BLaER1 (cell line): ENCODE results near the gene OSCP1.
"Not testable (repeated sequence)": the region's sequence is repeated elsewhere in the genome, so short reads cannot be mapped to it uniquely, and the experiment has no call there.

ENCODE experiments used
- H3K27ac ChIP-seq: shearing (Covaris generic); formaldehyde crosslinking; 2 replicates; pipeline ENCODE4 v1.8.1; 2022
- H3K27me3 ChIP-seq: shearing (Covaris generic); formaldehyde crosslinking; 2 replicates; pipeline ENCODE4 v1.8.1; 2022
- H3K36me3 ChIP-seq: shearing (Covaris generic); formaldehyde crosslinking; 2 replicates; pipeline ENCODE4 v1.8.1; 2022
- H3K4me1 ChIP-seq: shearing (Covaris generic); formaldehyde crosslinking; 2 replicates; pipeline ENCODE4 v1.8.1; 2022
- H3K4me2 ChIP-seq: shearing (Covaris generic); formaldehyde crosslinking; 2 replicates; pipeline ENCODE4 v1.8.1; 2022
- H3K4me3 ChIP-seq: shearing (Covaris generic); formaldehyde crosslinking; 2 replicates; pipeline ENCODE4 v1.8.1; 2022
- H3K9ac ChIP-seq: shearing (Covaris generic); formaldehyde crosslinking; 2 replicates; pipeline ENCODE4 v1.8.1; 2022
- H3K9me3 ChIP-seq: shearing (Covaris generic); formaldehyde crosslinking; 2 replicates; pipeline ENCODE4 v1.8.1; 2022
- H4K20me1 ChIP-seq: shearing (Covaris generic); formaldehyde crosslinking; 2 replicates; pipeline ENCODE4 v1.8.1; 2022
- Cebpa-rat ChIP-seq: shearing (Covaris generic); IDR thresholded peaks from 2 replicates; pipeline ENCODE4 v1.8.1; 2022

Gene OSCP1

DNA sequence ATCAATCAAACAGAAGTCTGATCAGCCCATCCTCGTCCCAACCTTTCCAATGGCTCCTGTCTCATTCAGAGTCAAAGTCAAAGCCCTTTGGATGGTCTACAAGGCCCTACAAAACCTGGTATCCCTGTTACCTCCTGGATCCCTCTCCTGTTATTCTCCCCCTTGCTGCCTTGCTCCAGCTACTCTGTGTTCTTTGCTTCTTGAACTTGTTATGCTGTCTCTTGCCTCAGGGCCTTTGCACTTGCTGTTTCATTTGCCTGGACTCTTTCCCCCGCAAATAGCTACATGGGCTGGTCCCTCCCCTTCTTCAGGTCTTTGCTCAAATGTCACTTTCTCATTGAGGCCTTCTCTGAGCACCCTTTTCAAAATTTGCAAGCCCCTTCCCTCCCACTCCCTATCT lies 33.8 kb upstream of the OSCP1 start:
- no peaks in the 10 kb centered on the region for H3K36me3 ChIP-seq
- no peak overlapping the region for H3K27ac ChIP-seq
- H3K4me1 ChIP-seq, result peaks cover 33% of the 10 kb centered on the region
- no peak for TF ChIP-seq Cebpa-rat
- H3K27me3 ChIP-seq, result no peaks in the 10 kb centered on the region
- H3K4me2 ChIP-seq, result no peak overlapping the region
- no peaks in the 10 kb centered on the region for H3K9me3 ChIP-seq
- no peak overlapping the region for H3K4me3 ChIP-seq
- H4K20me1 ChIP-seq, result no peaks in the 10 kb centered on the region
- no peak overlapping the region for H3K9ac ChIP-seq

- H3K36me3 ChIP-seq, result no peaks in the 10 kb centered on the region
- peak; percentile 69; the same call in 1 of the 2 replicates for TF ChIP-seq Cebpa-rat
- H3K27me3 ChIP-seq, result no peaks in the 10 kb centered on the region
- H3K4me3 ChIP-seq, result peak within 1 kb of the TSS; percentile 49
- no peaks in the 10 kb centered on the region for H3K9me3 ChIP-seq
- H4K20me1 ChIP-seq, result no peaks in the 10 kb centered on the region
- H3K27ac ChIP-seq, result peak within 1 kb of the TSS; percentile 72
- peaks cover 33% of the 10 kb centered on the region for H3K4me1 ChIP-seq
- peak within 1 kb of the TSS; percentile 45 for H3K9ac ChIP-seq
- H3K4me2 ChIP-seq, result peak within 1 kb of the TSS; percentile 85
These were observed 32.6 kb upstream of the OSCP1 start, which contains the start of gene CSF3R for GRCh38 chr1:36482724-36483388. Gene CSF3R, minus strand, starts transcription at chr1:36482913. Its CDS starts 3,417 bp downstream, at chr1:36479496.

GRCh38 chr1:36481771-36482723 lies 31.8 kb upstream of the OSCP1 start:
- no peaks in the 10 kb centered on the region for H3K36me3 ChIP-seq
- H3K27ac ChIP-seq, result peak overlapping the region; percentile 72
- no peak for TF ChIP-seq Cebpa-rat
- H3K4me2 ChIP-seq, result peak overlapping the region; percentile 85
- no peaks in the 10 kb centered on the region for H3K27me3 ChIP-seq
- peaks cover 33% of the 10 kb centered on the region for H3K4me1 ChIP-seq
- H3K9me3 ChIP-seq, result no peaks in the 10 kb centered on the region
- H4K20me1 ChIP-seq, result no peaks in the 10 kb centered on the region
- H3K4me3 ChIP-seq, result peak overlapping the region; percentile 49
- H3K9ac ChIP-seq, result peak overlapping the region; percentile 45

- Histone ChIP-seq H3K4me3 (no peak overlapping the region), H4K20me1 (no peaks in the 10 kb centered on the region), H3K4me1 (peaks cover 26% of the 10 kb centered on the region), H3K27ac (no peak overlapping the region), H3K4me2 (peak overlapping the region; percentile 85; the same call in 1 of the 2 replicates), H3K9me3 (no peaks in the 10 kb centered on the region), H3K27me3 (no peaks in the 10 kb centered on the region), H3K9ac (no peak overlapping the region), H3K36me3 (no peaks in the 10 kb centered on the region)
- no peak for TF ChIP-seq Cebpa-rat
These were observed 30.8 kb upstream of the OSCP1 start for GRCh38 chr1:36481091-36481490.

GRCh38 chr1:36480161-36480560 lies 29.9 kb upstream of the OSCP1 start:
- H3K27ac ChIP-seq, result no peak overlapping the region
- no peak overlapping the region for H3K4me3 ChIP-seq
- H3K9ac ChIP-seq, result no peak overlapping the region
- no peaks in the 10 kb centered on the region for H3K27me3 ChIP-seq
- peaks cover 28% of the 10 kb centered on the region for H3K4me1 ChIP-seq
- no peak overlapping the region for H3K4me2 ChIP-seq
- H4K20me1 ChIP-seq, result no peaks in the 10 kb centered on the region
- no peak for TF ChIP-seq Cebpa-rat
- no peaks in the 10 kb centered on the region for H3K9me3 ChIP-seq
- H3K36me3 ChIP-seq, result no peaks in the 10 kb centered on the region

DNA sequence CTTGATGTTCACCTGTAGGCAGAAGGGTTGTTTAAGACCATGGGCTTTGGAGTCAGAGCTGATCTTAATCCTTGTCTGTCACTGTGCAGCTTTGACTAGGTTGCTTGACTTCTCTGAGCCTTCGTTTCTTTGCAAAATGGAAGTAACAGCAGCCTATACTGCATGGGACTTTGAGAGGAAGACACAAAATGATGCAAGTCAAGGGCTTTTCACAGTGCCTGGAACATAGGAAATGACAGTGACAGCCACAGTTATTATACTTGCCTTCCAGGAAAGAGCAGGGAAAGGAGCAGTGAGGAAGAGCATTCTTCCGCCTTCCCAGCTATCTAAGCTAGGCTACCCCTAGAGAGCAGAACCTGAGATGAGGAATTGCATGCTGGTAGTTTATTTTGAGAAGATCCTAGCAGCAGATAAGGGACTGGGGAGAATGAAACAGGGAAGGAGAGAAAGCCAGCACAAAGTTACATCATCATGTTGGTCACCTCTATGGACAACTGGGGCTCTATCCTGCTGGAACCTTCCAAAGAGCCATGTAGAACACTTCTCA lies 29.3 kb upstream of the OSCP1 start:
- Histone ChIP-seq H3K4me2 (no peak overlapping the region), H3K27ac (no peak overlapping the region), H4K20me1 (no peaks in the 10 kb centered on the region), H3K27me3 (no peaks in the 10 kb centered on the region), H3K9ac (no peak overlapping the region), H3K4me1 (peaks cover 34% of the 10 kb centered on the region), H3K4me3 (no peak overlapping the region), H3K36me3 (no peaks in the 10 kb centered on the region), H3K9me3 (no peaks in the 10 kb centered on the region)
- TF ChIP-seq Cebpa-rat, result no peak

DNA sequence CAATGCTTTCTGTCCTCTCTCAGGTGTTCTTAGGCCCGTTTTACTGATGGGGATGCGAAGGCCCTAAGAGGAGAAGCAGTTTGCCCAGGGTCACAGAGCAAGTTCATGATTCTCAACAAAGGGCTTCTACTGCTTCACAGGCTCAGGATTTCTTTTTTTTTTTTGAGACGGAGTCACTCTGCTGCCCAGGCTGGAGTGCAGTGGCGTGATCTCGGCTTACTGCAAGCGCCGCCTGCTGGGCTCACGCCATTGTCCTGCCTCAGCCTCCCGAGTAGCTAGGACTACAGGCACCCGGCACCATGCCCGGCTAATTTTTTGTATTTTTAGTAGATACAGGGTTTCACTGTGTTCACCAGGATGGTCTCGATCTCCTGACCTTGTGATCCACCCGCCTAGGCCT lies 27.4 kb upstream of the OSCP1 start:
- H3K36me3 ChIP-seq, H3K9ac ChIP-seq, H3K4me3 ChIP-seq, H3K27ac ChIP-seq, H3K27me3 ChIP-seq, H3K9me3 ChIP-seq, H3K4me2 ChIP-seq, H4K20me1 ChIP-seq: not testable (repeated sequence)
- peaks cover 30% of the 10 kb centered on the region for H3K4me1 ChIP-seq

DNA sequence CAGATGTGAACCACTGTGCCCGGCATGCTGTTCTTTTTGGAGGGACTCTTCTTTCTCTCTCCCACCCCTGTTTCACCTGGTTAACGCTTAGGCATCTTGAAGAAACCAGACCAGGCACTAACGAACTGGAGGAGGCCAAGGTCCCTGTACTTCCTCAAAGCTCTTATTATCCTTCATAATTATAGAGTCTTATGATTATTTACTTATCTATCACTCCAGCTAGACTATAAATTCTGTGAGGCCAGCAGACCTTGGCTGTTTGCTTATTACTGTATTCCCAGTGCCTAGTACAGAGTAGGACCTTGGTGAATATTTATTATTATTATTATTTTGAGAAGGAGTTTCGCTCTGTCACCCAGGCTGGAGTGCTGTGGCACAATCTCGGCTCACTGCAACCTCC lies 26.7 kb upstream of the OSCP1 start:
- no peaks in the 10 kb centered on the region for H4K20me1 ChIP-seq
- H3K27ac ChIP-seq, result no peak overlapping the region
- no peak for TF ChIP-seq Cebpa-rat
- H3K36me3 ChIP-seq, result no peaks in the 10 kb centered on the region
- H3K4me1 ChIP-seq, result peaks cover 23% of the 10 kb centered on the region
- no peaks in the 10 kb centered on the region for H3K9me3 ChIP-seq
- no peak overlapping the region for H3K9ac ChIP-seq
- H3K4me3 ChIP-seq, result no peak overlapping the region
- H3K27me3 ChIP-seq, result no peaks in the 10 kb centered on the region
- no peak overlapping the region for H3K4me2 ChIP-seq

DNA sequence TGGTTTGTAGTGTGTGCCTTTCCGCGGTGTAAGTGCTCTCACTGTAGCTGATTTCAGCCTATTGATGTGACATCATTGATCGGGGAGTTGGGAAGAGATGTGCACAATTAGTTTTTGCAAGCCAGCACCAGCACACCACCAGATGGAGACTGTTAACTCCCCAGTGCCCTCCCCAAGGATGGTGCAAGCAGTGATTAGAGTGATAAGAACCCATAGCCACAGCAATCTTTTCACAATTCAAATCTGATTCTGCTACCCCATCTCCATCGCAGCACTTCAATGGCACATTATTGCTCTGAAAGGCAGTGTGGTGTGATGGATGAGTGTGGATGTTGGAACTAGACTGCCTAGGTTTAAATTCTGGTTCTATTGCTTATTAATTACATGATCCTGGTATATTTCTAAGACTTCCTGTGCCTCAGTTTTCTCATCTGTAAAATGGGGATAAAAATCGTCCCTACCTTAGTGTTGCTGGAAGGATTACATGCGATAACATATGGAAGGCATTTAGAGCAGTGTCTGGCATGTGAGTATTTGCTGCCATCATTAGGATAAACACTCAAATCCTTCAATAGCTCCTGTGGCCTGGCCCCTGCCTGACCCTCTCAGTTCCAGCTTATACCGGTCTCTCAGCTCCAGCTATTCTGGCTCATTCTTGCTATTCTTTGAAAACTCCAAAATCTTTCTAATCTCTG lies 25.8 kb upstream of the OSCP1 start:
- TF ChIP-seq Cebpa-rat, result no peak
- Histone ChIP-seq H3K9ac (no peak overlapping the region), H3K4me3 (no peak overlapping the region), H3K36me3 (no peaks in the 10 kb centered on the region), H3K4me2 (no peak overlapping the region), H3K9me3 (no peaks in the 10 kb centered on the region), H3K4me1 (peaks cover 14% of the 10 kb centered on the region), H4K20me1 (no peaks in the 10 kb centered on the region), H3K27me3 (no peaks in the 10 kb centered on the region), H3K27ac (no peak overlapping the region)
